ENCODE results near the gene CTNNBIP1. TPM values are rescaled to one million over a fixed set of nuclear protein-coding genes. Genes with fewer than 3 reads are reported as not detected.

Gene CTNNBIP1, protein sequence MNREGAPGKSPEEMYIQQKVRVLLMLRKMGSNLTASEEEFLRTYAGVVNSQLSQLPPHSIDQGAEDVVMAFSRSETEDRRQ
- 10 to 100 TPM; 24.0 to 30.5 (median 28.5) TPM for total RNA-seq

DNA sequence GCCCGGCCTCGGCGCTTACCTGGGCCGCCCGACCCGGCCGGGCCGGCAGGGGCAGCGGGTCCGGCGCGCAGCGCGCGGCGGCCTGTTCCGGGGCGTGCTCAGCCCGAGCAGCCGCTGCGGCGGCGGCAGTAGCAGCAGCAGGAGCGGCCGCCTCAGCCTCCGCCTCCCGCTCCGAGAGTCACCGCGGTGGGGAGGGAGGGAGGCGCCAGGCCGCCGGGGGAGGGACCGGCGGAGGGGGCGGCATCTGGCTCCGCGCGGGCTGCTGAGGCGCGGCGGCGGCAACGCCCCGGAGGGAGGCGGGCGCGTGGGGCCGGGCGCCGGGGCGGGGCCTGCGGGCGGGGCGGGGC, at the start of gene CTNNBIP1:
Gene CTNNBIP1 (minus strand): TSS at position 194 of the 347 bp plus-strand sequence. CDS start 38,205 bp downstream, outside the sequence.
- Histone ChIP-seq H3K36me3 (no peaks in the 10 kb centered on the region), H3K27me3 (no peaks in the 10 kb centered on the region), H3K4me3 (peak within 1 kb of the TSS; percentile 81 to 96 (median 88)), H3K9me3 (no peaks in the 10 kb centered on the region), H3K27ac (peak within 1 kb of the TSS; percentile 84 to 97 (median 91)), H3K4me1 (peaks cover 0 to 19% (median 5%) of the 10 kb centered on the region in 4 donors)
- DNase-seq: no peak
- peak in 1 of 2 donors; percentile 76 for TF ChIP-seq POLR2A (IDR thresholded peaks at IDR 0.05)
- TF ChIP-seq, protein P1, sequence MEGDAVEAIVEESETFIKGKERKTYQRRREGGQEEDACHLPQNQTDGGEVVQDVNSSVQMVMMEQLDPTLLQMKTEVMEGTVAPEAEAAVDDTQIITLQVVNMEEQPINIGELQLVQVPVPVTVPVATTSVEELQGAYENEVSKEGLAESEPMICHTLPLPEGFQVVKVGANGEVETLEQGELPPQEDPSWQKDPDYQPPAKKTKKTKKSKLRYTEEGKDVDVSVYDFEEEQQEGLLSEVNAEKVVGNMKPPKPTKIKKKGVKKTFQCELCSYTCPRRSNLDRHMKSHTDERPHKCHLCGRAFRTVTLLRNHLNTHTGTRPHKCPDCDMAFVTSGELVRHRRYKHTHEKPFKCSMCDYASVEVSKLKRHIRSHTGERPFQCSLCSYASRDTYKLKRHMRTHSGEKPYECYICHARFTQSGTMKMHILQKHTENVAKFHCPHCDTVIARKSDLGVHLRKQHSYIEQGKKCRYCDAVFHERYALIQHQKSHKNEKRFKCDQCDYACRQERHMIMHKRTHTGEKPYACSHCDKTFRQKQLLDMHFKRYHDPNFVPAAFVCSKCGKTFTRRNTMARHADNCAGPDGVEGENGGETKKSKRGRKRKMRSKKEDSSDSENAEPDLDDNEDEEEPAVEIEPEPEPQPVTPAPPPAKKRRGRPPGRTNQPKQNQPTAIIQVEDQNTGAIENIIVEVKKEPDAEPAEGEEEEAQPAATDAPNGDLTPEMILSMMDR (IDR thresholded peaks at IDR 0.05): no peak

DNA sequence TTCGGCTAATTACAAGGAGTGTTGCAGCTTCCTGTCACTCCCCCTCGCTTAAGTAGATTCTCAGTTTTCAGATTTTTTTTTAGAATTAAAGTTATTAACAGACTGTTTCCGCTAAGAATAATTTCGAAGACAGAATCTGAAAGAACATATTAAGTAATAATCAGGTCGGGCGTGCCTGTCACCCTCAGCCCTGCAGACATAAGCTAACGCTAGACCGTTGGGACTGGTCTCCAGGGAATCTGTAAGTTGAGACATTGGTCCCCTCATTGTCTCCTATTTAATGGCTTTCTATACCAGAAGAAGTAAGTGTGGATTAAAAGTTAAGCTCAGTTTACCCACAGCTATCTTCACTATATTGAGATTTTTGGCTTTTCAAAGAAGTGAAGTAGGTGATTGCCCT, 47.7 kb upstream of the CTNNBIP1 start:
- TF ChIP-seq, protein P1 (IDR thresholded peaks at IDR 0.05): no peak
- no peak for TF ChIP-seq POLR2A (IDR thresholded peaks at IDR 0.05)

DNA sequence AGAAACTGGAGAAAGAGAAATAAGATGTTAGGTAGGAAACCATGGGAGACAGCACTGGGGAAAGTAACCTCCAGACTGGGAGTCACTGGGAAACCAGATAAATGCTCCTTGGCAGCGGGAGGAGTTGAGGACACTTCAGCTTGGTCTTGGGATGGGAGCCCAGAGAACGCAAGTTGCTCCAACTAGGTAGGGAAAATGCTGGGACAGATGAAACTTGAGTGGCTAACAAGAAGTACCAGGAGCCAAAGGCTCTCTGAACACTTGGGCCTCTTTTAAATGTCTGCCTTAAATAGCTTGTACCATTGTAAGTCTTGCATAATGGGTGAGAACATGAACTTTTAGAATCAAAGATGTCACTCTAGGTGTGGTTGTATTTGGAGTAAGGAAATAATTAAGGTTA, 36.2 kb upstream of the CTNNBIP1 start:
- no peak overlapping the region for H3K4me3 ChIP-seq
- peaks cover 0 to 16% (median 5%) of the 10 kb centered on the region in 4 donors for H3K4me1 ChIP-seq
- H3K27me3 ChIP-seq: no peaks in the 10 kb centered on the region
- peaks cover 0 to 3% (median 0%) of the 10 kb centered on the region in 3 donors for H3K36me3 ChIP-seq
- no peaks in the 10 kb centered on the region for H3K9me3 ChIP-seq
- peak in 1 of 3 donors; percentile 5 for DNase-seq
- no peak for TF ChIP-seq POLR2A (IDR thresholded peaks at IDR 0.05)
- TF ChIP-seq, protein P1 (IDR thresholded peaks at IDR 0.05): no peak
- H3K27ac ChIP-seq: no peak overlapping the region

More for the DNA sequence above, 47.7 kb upstream of the CTNNBIP1 start:
- Histone ChIP-seq H3K4me1 (no peaks in the 10 kb centered on the region), H3K9me3 (no peaks in the 10 kb centered on the region), H3K27ac (no peak overlapping the region), H3K36me3 (no peaks in the 10 kb centered on the region), H3K27me3 (no peaks in the 10 kb centered on the region), H3K4me3 (no peak overlapping the region)
- no peak for DNase-seq

DNA sequence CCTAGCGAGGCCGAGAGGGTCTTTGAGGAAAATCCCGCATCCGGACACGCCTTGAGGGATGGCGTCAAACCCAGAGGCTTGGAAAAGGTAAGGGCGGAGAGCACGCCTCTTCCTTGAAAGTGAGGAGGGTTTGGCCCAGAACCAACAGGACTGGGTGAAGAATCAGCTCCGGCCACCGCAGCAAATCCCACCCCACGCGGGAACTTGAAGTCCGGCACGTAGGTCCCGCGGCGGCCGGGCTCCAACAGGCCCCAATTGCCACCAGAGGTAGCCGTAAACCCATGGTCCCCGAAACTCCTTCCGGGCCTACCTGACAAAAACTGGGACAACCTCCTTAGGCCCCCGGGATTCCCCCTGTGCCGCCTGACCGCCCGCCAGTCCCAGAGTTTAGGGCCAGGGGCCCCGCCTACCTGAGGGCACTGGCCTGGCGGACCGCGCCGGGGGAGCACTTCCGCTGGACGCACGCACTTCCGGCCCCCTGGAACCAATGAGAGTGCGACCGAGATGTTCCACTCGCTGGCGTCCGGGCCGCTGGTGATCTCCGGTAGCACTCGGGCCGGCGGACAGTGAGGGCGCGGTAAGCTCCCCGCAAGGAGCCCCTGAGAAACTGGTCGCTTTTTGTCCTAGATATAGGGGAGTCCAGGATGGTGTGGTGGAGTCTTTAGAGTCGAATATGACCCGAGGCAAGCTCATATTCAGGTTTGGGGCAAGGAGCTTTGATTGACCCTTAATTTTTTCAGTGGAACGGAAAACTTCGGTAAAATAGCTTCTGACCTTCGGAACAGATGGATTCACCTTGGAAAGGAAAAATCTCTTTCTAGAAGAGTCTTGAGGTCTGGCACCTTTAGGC, 33.1 kb upstream of the CTNNBIP1 start, which contains the start of the genes LZIC and NMNAT1:
Gene LZIC (minus strand): TSS at position 453 of the 850 bp plus-strand sequence. CDS start 6,772 bp downstream, outside the sequence.
Gene NMNAT1 (plus strand): TSS at position 537 of the 850 bp plus-strand sequence. CDS start 28,599 bp downstream, outside the sequence.
- Histone ChIP-seq H3K9me3 (no peaks in the 10 kb centered on the region), H3K27ac (peak within 1 kb of the TSS; percentile 81 to 98 (median 88)), H3K36me3 (peaks cover 0 to 18% (median 0%) of the 10 kb centered on the region in 3 donors), H3K27me3 (no peaks in the 10 kb centered on the region), H3K4me3 (peak within 1 kb of the TSS; percentile 57 to 89 (median 81)), H3K4me1 (peaks cover 0 to 16% (median 5%) of the 10 kb centered on the region in 4 donors)
- TF ChIP-seq, protein P1 (IDR thresholded peaks at IDR 0.05): peak in 2 of 6 experiments; percentile 7 to 12
- TF ChIP-seq POLR2A (IDR thresholded peaks at IDR 0.05): peak; percentile 93 to 96
- DNase-seq: peak; percentile 90 to 97 (median 96)

DNA sequence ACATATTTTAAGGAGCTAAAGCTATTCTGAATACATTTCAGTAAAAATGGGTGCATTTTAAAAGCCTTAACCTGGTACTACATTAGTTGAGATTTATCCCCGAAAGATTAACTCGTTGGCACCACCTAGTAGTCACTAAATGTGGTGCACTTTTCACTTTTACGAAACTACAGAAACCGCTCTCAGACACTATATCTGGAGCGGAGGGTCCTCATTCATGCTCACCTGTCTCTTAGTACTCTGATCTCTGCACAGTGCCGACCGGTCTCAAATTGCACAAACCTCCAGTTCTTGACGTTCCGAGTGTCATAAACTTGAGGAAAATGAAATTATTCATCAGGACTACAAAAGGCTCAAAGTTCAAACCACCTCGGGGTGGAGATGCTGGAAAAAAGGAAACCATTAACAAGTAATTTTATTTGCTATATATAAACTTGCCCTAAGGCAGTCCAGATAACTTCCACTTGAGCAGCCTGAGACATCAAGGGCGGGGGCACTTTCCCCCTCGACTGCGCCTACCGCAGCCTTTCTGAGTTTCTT, 32.4 kb upstream of the CTNNBIP1 start:
- peak; percentile 10 to 21 for TF ChIP-seq POLR2A (IDR thresholded peaks at IDR 0.05)
- TF ChIP-seq, protein P1 (IDR thresholded peaks at IDR 0.05): peak; percentile 8 to 68 (median 50)
- peak in 1 of 3 donors; percentile 74 for DNase-seq
- no peaks in the 10 kb centered on the region for H3K27me3 ChIP-seq
- peaks cover 0 to 16% (median 5%) of the 10 kb centered on the region in 4 donors for H3K4me1 ChIP-seq
- H3K36me3 ChIP-seq: peaks cover 0 to 18% (median 0%) of the 10 kb centered on the region in 3 donors
- H3K27ac ChIP-seq: peak overlapping the region; percentile 81 to 98 (median 88)
- peak overlapping the region; percentile 57 to 89 (median 81) for H3K4me3 ChIP-seq
- H3K9me3 ChIP-seq: no peaks in the 10 kb centered on the region
